Activated CD8-positive, alpha-beta T cell treated with anti-CD3 and anti-CD28 coated beads for 36 hours (primary cell): ENCODE results near the gene OARD1. TPM values are rescaled to one million over a fixed set of nuclear protein-coding genes. Genes with fewer than 3 reads are reported as not detected.
A peak's percentile ranks its signal among the peaks of the same experiment; 100 is the strongest.

ENCODE experiments used
- ATAC-seq: fragments of 200-7000 bp; cut with Tn5 transposase; one replicate; pipeline ENCODE4 v1.10.0; 2021; ENCODE audit warnings: mild to moderate bottlenecking, moderate library complexity
- CTCF ChIA-PET: fragments of 350-600 bp; sonication (Branson Sonifier 250); formaldehyde crosslinking; loops from one replicate; lab custom pipeline; 2021; ENCODE audit warnings: antibody characterized with exemption; lab: Charles Lee
- POLR2A ChIA-PET: fragments of 350-600 bp; sonication (Branson Sonifier 250); formaldehyde crosslinking; loops from one replicate; lab custom pipeline; 2021; ENCODE audit warnings: antibody characterized with exemption; lab: Charles Lee
- DNase-seq: peaks from one replicate; pipeline ENCODE4 v3.0.0-alpha.2; 2020
- H3K27ac Mint-ChIP-seq: one replicate; pipeline ENCODE4 v1.8.0; 2021; ENCODE audit warnings: mild to moderate bottlenecking, mixed read lengths
- H3K27me3 Mint-ChIP-seq: one replicate; pipeline ENCODE4 v1.8.0; 2021; ENCODE audit warnings: mixed read lengths
- H3K36me3 Mint-ChIP-seq: one replicate; pipeline ENCODE4 v1.8.0; 2021; ENCODE audit warnings: low read depth, mixed read lengths
- H3K4me1 Mint-ChIP-seq: one replicate; pipeline ENCODE4 v1.8.0; 2021; ENCODE audit warnings: low read depth, mixed read lengths
- H3K4me3 Mint-ChIP-seq: one replicate; pipeline ENCODE4 v1.8.0; 2021; ENCODE audit warnings: mild to moderate bottlenecking, moderate library complexity, mixed read lengths
- H3K9me3 Mint-ChIP-seq: one replicate; pipeline ENCODE4 v1.8.0; 2021; ENCODE audit warnings: mixed read lengths
- CTCF ChIP-seq: fragments of 200-600 bp; IDR thresholded peaks from one replicate; pipeline ENCODE4 v1.8.0; 2022; ENCODE audit warnings: antibody characterized with exemption, mild to moderate bottlenecking
- intact Hi-C: fragments of 100-400 bp; cut with micrococcal nuclease; formaldehyde crosslinking; loops from one replicate; pipeline ENCODE4 v1.10.0; 2022
- total RNA-seq, 2 experiments: library from RNA; stranded (reverse); gene quantifications; one replicate each; pipeline ENCODE4 v1.2.3, GENCODE V29; 2021

Gene OARD1
- total RNA-seq, 2 experiments from 2014 or later = 45.8 to 48.4 TPM

- no peak for ATAC-seq
- Mint-ChIP-seq H3K4me3 (no peak overlapping the region), H3K27ac (no peak overlapping the region), H3K9me3 (no peaks in the 10 kb centered on the region), H3K36me3 (no peaks in the 10 kb centered on the region), H3K4me1 (peaks cover 8% of the 10 kb centered on the region), H3K27me3 (no peaks in the 10 kb centered on the region)
- CTCF ChIA-PET = interaction anchor here (0.8 to 2.9 kb wide), 4 partner anchors 9 to 191 kb away, joined by 3 to 33 read pairs (median 3); no protein-coding TSS in a partner anchor
- POLR2A ChIA-PET = no interaction called here
- no peak for TF ChIP-seq CTCF
- intact Hi-C loops = no loop called here
- no peak for DNase-seq
These were observed 36.0 kb downstream of the OARD1 start for GRCh38 chr6:41036186-41036585.

- Mint-ChIP-seq H3K27me3 (no peaks in the 10 kb centered on the region), H3K4me3 (no peak overlapping the region), H3K4me1 (peaks cover 6% of the 10 kb centered on the region), H3K36me3 (no peaks in the 10 kb centered on the region), H3K27ac (no peak overlapping the region), H3K9me3 (no peaks in the 10 kb centered on the region)
- ChIA-PET CTCF (no interaction called here), POLR2A (no interaction called here)
- ATAC-seq = no peak
- DNase-seq = no peak
- no peak for TF ChIP-seq CTCF
- intact Hi-C loops = no loop called here
These were observed 38.4 kb downstream of the OARD1 start for GRCh38 chr6:41033776-41034175.

GRCh38 chr6:41032830-41033229, 39.3 kb downstream of the OARD1 start:
- Mint-ChIP-seq H3K4me3 (no peak overlapping the region), H3K9me3 (no peaks in the 10 kb centered on the region), H3K36me3 (no peaks in the 10 kb centered on the region), H3K27ac (no peak overlapping the region), H3K4me1 (peaks cover 9% of the 10 kb centered on the region), H3K27me3 (no peaks in the 10 kb centered on the region)
- intact Hi-C loops = no loop called here
- DNase-seq (no peak), ATAC-seq (no peak)
- ChIA-PET POLR2A (no interaction called here), CTCF (no interaction called here)
- TF ChIP-seq CTCF = no peak

GRCh38 chr6:41028561-41029412, 43.4 kb downstream of the OARD1 start:
- no peak for TF ChIP-seq CTCF
- Mint-ChIP-seq H3K27ac (peak overlapping the region; percentile 55), H3K36me3 (no peaks in the 10 kb centered on the region), H3K4me3 (peak overlapping the region; percentile 71), H3K4me1 (peaks cover 18% of the 10 kb centered on the region), H3K9me3 (no peaks in the 10 kb centered on the region), H3K27me3 (no peaks in the 10 kb centered on the region)
- POLR2A ChIA-PET = interaction anchor here (1.1 to 1.7 kb wide), 4 partner anchors 10 to 42 kb away, joined by 3 to 7 read pairs (median 4); no protein-coding TSS in a partner anchor
- intact Hi-C loops = no loop called here
- DNase-seq (no peak), ATAC-seq (peak; percentile 53)
- CTCF ChIA-PET = interaction anchor here (0.7 to 5.8 kb wide), 34 partner anchors 8 to 700 kb away, joined by 3 to 48 read pairs (median 6); partner anchors contain the start of genes APOBEC2, NFYA, OARD1 and TSPO2
